ENCODE measurements around the gene FARSB. TPM values are rescaled to one million over a fixed set of nuclear protein-coding genes. Genes with fewer than 3 reads are reported as not detected.

Gene FARSB
- polyA plus RNA-seq, 1 donor from 2014 or later = 15.2 TPM

DNA sequence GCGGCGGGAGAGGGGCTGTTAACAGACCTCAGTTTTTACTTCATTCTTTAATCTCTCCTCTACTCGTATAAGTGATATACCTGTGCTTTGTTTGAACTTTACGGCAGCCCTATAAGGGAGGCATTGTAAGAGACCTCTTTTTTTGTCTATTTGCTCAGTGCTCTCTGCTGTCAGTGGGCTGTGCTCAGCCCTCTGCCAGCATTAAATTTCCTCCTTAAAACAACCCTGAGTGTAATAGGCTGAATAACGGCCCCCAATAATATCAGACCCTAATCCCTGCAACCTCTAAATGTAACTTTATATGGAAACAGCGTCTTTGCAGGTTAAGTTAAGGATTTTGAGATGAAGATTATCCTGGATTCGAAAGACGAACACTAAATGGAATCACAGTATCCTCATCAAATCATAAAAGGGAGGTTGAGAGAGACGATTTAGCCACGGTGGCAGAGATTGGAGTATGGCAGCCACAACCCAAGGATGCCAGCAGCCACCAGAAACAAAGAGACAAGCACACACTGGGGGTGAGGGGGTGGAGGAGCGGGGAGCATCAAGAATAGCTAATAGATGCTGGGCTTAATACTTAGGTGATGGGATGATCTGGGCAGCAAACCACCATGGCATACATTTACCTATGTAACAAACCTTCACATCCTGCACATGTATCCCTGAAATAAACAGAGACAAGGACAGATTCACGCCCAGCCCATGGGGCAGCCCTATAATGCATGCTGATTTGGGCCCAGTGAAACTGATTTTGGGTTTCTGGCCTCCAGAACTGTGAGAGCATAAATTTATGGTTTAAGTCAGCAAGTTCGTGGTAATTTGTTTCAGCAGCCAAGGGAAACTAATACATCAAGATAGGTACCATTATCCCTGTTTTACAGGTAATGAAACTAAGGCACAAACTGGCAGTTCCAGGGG is 894 bp upstream of the FARSB start:
- TF ChIP-seq, protein P1, sequence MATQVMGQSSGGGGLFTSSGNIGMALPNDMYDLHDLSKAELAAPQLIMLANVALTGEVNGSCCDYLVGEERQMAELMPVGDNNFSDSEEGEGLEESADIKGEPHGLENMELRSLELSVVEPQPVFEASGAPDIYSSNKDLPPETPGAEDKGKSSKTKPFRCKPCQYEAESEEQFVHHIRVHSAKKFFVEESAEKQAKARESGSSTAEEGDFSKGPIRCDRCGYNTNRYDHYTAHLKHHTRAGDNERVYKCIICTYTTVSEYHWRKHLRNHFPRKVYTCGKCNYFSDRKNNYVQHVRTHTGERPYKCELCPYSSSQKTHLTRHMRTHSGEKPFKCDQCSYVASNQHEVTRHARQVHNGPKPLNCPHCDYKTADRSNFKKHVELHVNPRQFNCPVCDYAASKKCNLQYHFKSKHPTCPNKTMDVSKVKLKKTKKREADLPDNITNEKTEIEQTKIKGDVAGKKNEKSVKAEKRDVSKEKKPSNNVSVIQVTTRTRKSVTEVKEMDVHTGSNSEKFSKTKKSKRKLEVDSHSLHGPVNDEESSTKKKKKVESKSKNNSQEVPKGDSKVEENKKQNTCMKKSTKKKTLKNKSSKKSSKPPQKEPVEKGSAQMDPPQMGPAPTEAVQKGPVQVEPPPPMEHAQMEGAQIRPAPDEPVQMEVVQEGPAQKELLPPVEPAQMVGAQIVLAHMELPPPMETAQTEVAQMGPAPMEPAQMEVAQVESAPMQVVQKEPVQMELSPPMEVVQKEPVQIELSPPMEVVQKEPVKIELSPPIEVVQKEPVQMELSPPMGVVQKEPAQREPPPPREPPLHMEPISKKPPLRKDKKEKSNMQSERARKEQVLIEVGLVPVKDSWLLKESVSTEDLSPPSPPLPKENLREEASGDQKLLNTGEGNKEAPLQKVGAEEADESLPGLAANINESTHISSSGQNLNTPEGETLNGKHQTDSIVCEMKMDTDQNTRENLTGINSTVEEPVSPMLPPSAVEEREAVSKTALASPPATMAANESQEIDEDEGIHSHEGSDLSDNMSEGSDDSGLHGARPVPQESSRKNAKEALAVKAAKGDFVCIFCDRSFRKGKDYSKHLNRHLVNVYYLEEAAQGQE (IDR thresholded peaks at IDR 0.05; ENCODE audit: borderline replicate concordance) = peak; percentile 68
- TF ChIP-seq MXI1 (conservative IDR thresholded peaks at IDR 0.05; ENCODE audit: poor library complexity, severe bottlenecking) = no peak
- H3K9me3 ChIP-seq (ENCODE audit: low read length) = no peaks in the 10 kb centered on the region
- no peaks in the 10 kb centered on the region for H3F3A ChIP-seq (ENCODE audit: insufficient read depth, low read length, poor library complexity, severe bottlenecking)
- H3K4me3 ChIP-seq (ENCODE audit: low read length) = peak overlapping the region; percentile 80
- peak overlapping the region; percentile 82 for H2AFZ ChIP-seq (ENCODE audit: low read depth, low read length)
- H3K27me3 ChIP-seq (ENCODE audit: insufficient read depth, low read depth, low read length) = no peaks in the 10 kb centered on the region
- H3K79me2 ChIP-seq (replicated peaks; ENCODE audit: insufficient read depth, low read length) = peaks cover 22% of the 10 kb centered on the region
- H3K9me2 ChIP-seq (ENCODE audit: insufficient read depth, low read length) = no peaks in the 10 kb centered on the region
- H3K9ac ChIP-seq (ENCODE audit: low read length) = peak overlapping the region; percentile 88
- H4K20me1 ChIP-seq (ENCODE audit: insufficient read depth) = no peaks in the 10 kb centered on the region
- peak overlapping the region; percentile 54 for H3K4me2 ChIP-seq (ENCODE audit: low read length)
- H3K36me3 ChIP-seq (ENCODE audit: insufficient read depth, low read length) = no peaks in the 10 kb centered on the region
- peak overlapping the region; percentile 81 for H3K27ac ChIP-seq (ENCODE audit: low read length)

DNA sequence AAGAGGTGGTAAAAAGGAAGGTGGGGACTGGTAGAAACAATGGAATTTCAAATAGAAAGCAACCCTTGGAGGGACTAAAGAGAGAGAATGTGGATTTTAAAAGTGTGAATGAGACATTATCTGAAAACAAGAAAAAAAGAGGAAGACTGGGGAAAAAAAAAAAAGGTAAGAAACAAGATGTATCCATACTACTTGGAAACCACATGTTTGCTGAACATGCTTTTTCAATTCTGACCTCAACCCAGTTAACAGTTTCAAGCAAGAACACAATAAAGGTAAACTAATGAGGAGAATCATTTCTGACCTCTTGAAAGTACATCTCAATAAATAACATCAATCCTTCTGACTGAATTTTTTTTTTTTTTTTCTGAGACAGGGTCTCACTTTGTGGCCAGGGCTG is 2.6 kb downstream of the FARSB start:
- H4K20me1 ChIP-seq (ENCODE audit: insufficient read depth) = no peaks in the 10 kb centered on the region
- no peaks in the 10 kb centered on the region for H3K9me2 ChIP-seq (ENCODE audit: insufficient read depth, low read length)
- H3K4me2 ChIP-seq (ENCODE audit: low read length) = no peak overlapping the region
- H2AFZ ChIP-seq (ENCODE audit: low read depth, low read length) = no peak overlapping the region
- H3K27me3 ChIP-seq (ENCODE audit: insufficient read depth, low read depth, low read length) = no peaks in the 10 kb centered on the region
- H3K27ac ChIP-seq (ENCODE audit: low read length) = no peak overlapping the region
- H3K4me3 ChIP-seq (ENCODE audit: low read length) = no peak overlapping the region
- H3K9me3 ChIP-seq (ENCODE audit: low read length) = no peaks in the 10 kb centered on the region
- no peaks in the 10 kb centered on the region for H3K36me3 ChIP-seq (ENCODE audit: insufficient read depth, low read length)
- no peak overlapping the region for H3K9ac ChIP-seq (ENCODE audit: low read length)
- H3K79me2 ChIP-seq (replicated peaks; ENCODE audit: insufficient read depth, low read length) = peaks cover 31% of the 10 kb centered on the region
- H3F3A ChIP-seq (ENCODE audit: insufficient read depth, low read length, poor library complexity, severe bottlenecking) = no peaks in the 10 kb centered on the region
- TF ChIP-seq RAD21 (conservative IDR thresholded peaks at IDR 0.05) = no peak
- no peak for TF ChIP-seq SMC3 (conservative IDR thresholded peaks at IDR 0.05; ENCODE audit: poor library complexity)
- TF ChIP-seq, protein P2, sequence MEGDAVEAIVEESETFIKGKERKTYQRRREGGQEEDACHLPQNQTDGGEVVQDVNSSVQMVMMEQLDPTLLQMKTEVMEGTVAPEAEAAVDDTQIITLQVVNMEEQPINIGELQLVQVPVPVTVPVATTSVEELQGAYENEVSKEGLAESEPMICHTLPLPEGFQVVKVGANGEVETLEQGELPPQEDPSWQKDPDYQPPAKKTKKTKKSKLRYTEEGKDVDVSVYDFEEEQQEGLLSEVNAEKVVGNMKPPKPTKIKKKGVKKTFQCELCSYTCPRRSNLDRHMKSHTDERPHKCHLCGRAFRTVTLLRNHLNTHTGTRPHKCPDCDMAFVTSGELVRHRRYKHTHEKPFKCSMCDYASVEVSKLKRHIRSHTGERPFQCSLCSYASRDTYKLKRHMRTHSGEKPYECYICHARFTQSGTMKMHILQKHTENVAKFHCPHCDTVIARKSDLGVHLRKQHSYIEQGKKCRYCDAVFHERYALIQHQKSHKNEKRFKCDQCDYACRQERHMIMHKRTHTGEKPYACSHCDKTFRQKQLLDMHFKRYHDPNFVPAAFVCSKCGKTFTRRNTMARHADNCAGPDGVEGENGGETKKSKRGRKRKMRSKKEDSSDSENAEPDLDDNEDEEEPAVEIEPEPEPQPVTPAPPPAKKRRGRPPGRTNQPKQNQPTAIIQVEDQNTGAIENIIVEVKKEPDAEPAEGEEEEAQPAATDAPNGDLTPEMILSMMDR (IDR thresholded peaks at IDR 0.05; ENCODE audit: poor library complexity, severe bottlenecking) = no peak
- no peak for TF ChIP-seq POLR2AphosphoS5 (IDR thresholded peaks at IDR 0.05)
- TF ChIP-seq MXI1 (conservative IDR thresholded peaks at IDR 0.05; ENCODE audit: poor library complexity, severe bottlenecking) = no peak

All from neural cell (in vitro differentiated cells).